Measurements from ENCODE around the gene EIF3D. TPM values are rescaled to one million over a fixed set of nuclear protein-coding genes. Genes with fewer than 3 reads are reported as not detected.

EIF3D gene
- total RNA-seq, 4 donors from 2014 or later = 247 to 409 (median 332) TPM

DNA sequence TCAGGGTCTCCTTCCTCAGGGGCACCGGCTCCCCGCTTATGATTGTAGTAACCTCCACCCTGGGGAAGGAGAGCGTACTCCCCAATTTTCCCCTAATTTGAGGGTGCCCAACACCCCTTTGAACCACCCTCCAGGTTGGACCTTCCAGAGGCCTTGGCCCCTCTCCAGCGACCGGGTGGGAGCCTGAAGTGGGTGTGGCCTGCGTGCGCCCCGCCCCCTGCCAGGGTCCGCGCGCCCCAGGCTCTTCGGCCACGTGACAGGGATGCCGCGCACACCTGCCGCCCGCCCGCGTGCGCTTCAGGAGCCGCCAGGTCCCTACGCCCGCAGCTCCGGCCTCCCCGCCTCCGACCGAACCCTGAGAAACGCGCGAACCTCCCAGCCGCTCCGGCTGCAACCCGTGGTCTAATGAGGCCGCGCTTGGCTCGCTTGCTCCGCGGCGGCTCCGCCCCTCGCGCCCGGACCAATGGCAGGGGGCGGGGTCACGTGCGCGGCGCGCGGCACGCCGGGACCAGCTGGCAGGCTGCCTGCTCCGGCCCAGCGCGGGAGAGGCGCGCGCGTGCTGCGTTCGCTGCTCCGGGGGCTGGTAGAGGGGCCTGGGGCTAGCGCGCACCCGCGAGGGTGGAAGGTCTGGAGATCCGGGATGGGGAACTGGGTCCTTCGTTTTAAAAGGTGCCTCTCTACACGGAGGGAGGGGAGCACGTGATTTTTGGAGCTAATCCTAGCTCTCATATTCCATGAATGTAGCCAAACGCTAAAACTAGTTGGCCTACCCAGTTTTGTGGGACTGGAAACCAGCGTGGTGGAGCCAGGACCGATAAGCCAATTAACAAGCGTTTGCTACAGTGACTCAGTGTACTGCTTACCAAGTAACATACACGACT is 22.1 kb downstream of the EIF3D start, which contains the start of gene FOXRED2:
Gene FOXRED2 (minus strand): TSS at position 404 of the 881 bp plus-strand sequence. CDS start 618 bp downstream, outside the sequence.
- TF ChIP-seq, protein P1, sequence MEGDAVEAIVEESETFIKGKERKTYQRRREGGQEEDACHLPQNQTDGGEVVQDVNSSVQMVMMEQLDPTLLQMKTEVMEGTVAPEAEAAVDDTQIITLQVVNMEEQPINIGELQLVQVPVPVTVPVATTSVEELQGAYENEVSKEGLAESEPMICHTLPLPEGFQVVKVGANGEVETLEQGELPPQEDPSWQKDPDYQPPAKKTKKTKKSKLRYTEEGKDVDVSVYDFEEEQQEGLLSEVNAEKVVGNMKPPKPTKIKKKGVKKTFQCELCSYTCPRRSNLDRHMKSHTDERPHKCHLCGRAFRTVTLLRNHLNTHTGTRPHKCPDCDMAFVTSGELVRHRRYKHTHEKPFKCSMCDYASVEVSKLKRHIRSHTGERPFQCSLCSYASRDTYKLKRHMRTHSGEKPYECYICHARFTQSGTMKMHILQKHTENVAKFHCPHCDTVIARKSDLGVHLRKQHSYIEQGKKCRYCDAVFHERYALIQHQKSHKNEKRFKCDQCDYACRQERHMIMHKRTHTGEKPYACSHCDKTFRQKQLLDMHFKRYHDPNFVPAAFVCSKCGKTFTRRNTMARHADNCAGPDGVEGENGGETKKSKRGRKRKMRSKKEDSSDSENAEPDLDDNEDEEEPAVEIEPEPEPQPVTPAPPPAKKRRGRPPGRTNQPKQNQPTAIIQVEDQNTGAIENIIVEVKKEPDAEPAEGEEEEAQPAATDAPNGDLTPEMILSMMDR (IDR thresholded peaks at IDR 0.05) = no peak
- peak in 1 of 2 donors; percentile 37 for TF ChIP-seq POLR2A (IDR thresholded peaks at IDR 0.05)
- Histone ChIP-seq H3K27ac (peak within 1 kb of the TSS; percentile 69), H3K4me3 (peak within 1 kb of the TSS; percentile 51), H3K9me3 (no peaks in the 10 kb centered on the region), H3K27me3 (no peaks in the 10 kb centered on the region), H3K4me1 (peaks cover 46% of the 10 kb centered on the region), H3K36me3 (peaks cover 25% of the 10 kb centered on the region)
- DNase-seq (ENCODE audit: low spot score in 2 of 2) = peak; percentile 90 to 92
- 11% methylated on average over 28 of the region's 75 CpGs for WGBS

DNA sequence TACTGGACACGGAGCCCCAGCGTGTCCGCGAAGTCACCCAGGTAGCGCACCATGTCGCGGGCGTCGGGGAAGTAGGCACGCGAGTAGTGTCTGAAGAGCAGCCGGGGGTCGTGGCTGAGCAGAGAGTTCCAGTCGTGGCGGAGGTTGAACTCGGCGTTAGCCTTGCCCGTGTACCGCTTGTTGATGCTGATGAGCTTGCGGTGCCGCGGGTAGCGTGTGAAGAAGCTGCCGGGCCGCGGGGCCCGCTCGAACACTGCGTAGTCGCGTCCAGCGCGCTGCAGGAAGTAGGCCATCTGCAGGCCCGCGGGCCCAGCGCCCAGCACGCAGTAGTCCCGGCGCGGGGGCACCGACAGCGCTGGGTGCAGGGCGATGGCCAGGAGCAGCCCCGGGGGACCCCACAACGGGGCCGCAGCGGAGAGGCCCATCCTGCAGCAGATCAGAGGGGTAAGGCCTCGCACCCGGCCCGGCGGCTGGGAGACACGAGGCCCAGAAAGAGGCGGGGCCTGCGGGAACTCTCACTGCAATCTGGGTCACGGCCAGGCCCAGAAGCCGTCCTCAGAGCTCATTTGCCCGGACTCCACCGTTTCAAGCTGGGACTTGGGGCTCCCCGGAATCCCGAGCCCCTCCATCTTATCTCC is 22.8 kb downstream of the EIF3D start:
- Histone ChIP-seq H3K4me1 (peaks cover 42% of the 10 kb centered on the region), H3K27me3 (no peaks in the 10 kb centered on the region), H3K27ac (no peak overlapping the region), H3K9me3 (no peaks in the 10 kb centered on the region), H3K36me3 (peaks cover 22% of the 10 kb centered on the region), H3K4me3 (peak overlapping the region; percentile 51)
- TF ChIP-seq, protein P1 (IDR thresholded peaks at IDR 0.05) = no peak
- no peak for DNase-seq (ENCODE audit: low spot score in 2 of 2)
- 93% methylated on average over 45 of the region's 60 CpGs for WGBS

DNA sequence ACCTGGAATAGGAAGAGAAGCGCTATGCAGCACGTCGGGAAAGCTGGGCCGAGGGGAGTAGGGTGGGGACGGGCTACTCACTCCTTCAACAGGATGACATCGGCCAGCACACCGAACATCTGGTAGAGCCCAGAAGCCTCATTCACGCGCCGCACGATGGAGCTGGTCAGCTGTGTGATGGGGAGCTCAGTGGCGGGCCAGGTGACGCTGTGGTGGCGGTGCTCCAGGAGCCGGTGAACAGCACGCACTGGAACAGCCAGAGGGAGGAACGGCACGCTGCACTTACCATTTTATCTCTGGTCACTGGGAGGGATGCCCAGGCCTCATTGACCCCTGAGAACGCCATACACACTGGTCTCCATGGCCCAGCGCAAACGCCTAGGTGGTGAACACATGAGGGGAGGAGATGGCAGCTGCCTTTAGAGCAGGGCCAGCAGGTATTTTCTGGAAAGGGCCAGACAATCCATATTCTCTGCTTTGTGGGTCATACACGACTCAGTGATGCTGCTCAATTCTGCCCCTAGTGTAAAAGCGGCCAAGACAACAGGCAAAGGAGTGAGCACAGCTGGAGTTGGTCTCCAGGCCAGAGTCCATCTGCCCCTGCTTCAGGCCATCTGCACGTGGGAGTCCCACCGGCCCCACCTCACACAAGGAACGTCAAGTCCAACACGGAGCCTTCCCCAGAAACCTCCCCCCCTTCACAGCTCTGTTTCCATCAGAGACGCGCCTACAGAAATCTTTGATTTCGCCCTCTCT is 30.9 kb downstream of the EIF3D start:
- TF ChIP-seq POLR2AphosphoS5 (IDR thresholded peaks at IDR 0.05) (no peak), POLR2A (IDR thresholded peaks at IDR 0.05) (no peak), EP300 (IDR thresholded peaks at IDR 0.05) (no peak)
- TF ChIP-seq, protein P1 (IDR thresholded peaks at IDR 0.05) = no peak
- 89% methylated on average over 29 of the region's 30 CpGs for WGBS
- no peaks in the 10 kb centered on the region for H3K27me3 ChIP-seq
- no peaks in the 10 kb centered on the region for H3K4me1 ChIP-seq
- DNase-seq (ENCODE audit: low spot score in 2 of 2) = no peak
- no peaks in the 10 kb centered on the region for H3K9me3 ChIP-seq
- H3K4me3 ChIP-seq = no peak overlapping the region
- no peak overlapping the region for H3K27ac ChIP-seq
- peaks cover 55% of the 10 kb centered on the region for H3K36me3 ChIP-seq

DNA sequence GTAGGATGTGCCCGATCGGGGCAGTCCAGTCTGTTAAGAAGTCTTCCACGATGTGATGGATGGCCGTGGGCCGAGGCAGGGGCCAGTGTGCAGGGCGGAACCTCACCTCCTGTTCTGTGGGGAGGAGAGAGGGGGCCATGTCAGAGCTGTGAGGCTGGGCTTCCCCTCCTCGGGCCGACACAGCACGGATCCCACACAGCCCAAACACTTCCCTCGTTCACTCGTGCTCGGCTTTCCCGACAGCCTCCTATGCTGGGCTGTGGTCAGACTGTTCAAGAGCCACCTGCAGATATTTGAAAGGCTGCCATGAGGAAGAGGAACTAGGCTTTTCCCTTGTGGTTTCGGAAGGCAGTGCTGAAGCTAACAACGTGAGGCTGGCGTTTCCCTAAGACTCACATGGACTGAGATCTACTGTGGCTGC is 35.3 kb downstream of the EIF3D start:
- no peak overlapping the region for H3K27ac ChIP-seq
- no peak for DNase-seq (ENCODE audit: low spot score in 2 of 2)
- 74% methylated on average over 16 of the region's 16 CpGs for WGBS

More for the DNA sequence above, 35.3 kb downstream of the EIF3D start:
- no peak for TF ChIP-seq POLR2A (IDR thresholded peaks at IDR 0.05)
- TF ChIP-seq EP300 (IDR thresholded peaks at IDR 0.05) = no peak
- TF ChIP-seq, protein P1 (IDR thresholded peaks at IDR 0.05) = no peak
- no peak for TF ChIP-seq POLR2AphosphoS5 (IDR thresholded peaks at IDR 0.05)
- no peak overlapping the region for H3K4me3 ChIP-seq
- H3K9me3 ChIP-seq = no peaks in the 10 kb centered on the region
- H3K36me3 ChIP-seq = peaks cover 89% of the 10 kb centered on the region
- no peaks in the 10 kb centered on the region for H3K4me1 ChIP-seq
- no peaks in the 10 kb centered on the region for H3K27me3 ChIP-seq
